ENCODE results near the gene HRH2.

The HRH2 gene

DNA sequence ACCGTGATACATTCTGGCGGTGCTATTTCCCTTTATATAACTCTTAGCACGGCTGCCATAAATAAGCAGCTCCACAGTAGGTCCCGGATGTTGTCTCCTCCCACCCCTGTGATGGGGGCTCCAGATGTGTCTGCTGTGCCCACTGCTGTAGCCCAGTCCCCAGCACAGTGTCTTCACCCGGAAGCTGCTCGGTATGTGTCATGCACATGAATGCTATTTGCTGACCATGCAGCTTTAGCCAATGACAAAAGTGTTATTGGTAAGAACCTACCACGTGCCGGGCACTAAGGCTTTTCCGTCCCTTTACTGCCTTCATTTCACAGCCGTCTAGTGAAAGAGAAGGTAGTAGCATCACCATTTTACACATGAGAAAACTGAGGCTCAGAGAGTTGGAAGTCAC lies 20.2 kb downstream of the HRH2 start:
- no peak for DNase-seq

DNA sequence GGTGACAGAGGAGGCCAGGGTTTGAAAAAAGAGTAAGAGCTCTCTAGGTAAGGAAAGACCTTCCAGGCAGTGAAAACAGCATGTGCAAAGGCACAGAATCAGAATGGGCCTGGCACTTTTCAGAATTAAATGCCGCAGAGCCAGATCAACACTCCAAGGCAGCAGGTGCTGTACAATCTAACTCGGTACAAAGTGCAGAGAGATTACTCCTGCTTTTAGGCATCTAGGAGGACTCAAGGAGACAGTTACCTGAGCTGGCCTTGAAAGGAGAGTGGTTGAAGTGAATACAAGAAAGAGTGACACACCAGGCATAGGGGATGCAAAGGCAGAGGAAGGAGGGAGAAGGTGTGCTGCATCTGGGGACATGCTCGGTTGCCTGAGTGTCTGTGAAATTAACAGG lies 21.5 kb downstream of the HRH2 start:
- DNase-seq = no peak

- no peak for DNase-seq
Measured at GRCh38 chr5:175680020-175680419, 22.1 kb downstream of the HRH2 start.

DNA sequence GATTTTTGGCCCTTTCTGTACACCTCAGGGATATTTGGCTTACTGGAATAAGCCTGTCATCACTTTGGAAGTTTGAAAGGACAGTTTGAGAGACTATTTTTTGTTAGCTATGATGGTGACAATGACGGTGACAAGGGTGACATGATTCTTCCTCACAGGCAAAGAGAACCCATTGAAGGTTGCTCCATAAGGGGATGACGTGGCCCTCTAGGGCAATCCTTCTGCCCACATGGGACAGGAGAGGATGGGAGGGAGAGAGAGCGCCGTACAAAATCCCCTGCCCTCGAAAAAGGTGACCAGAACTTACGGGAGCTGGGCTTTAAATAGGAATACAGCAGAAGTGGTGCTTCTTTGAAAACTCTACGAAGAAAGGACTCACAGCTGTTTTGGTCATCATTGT lies 22.6 kb downstream of the HRH2 start:
- no peak for DNase-seq

- no peak for DNase-seq
Measured at GRCh38 chr5:175681045-175681967, 23.4 kb downstream of the HRH2 start.

DNA sequence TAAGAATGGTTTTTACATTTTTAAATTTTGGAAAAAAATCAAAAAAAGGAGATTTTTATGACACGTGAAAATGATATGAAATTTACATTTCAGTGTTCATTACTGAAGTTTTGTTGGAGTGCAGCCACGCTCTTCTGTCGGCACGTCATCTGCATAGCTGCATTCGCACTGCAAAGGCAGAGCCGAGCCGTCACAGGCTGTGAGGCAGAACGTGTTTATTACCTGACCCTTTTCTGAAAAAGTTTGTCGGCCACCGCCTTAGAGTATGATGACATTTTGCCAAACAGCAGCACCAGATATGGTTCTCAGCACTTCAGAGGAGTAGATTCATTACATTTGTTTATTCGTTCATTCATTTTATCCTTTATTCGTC lies 24.1 kb downstream of the HRH2 start:
- no peak for DNase-seq

DNA sequence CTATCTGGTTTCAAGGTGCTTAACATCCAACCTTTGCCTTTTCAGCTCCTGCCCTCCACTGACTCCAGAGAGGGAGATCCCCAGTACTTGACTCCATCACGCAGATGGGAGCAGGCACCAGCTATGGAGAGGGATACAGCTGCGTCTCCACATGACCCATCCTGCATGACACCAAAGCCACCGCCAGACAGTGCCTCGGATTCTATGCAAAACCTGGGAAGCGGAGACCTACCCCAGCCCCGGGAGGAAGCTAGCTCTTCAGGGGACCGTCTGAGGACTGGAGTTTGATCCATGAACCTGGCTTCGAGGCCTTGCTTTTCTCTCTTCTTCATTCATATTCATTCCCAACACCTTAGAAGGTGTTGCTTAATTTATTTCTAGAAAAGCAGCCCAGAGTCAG lies 24.8 kb downstream of the HRH2 start:
- DNase-seq = no peak

DNA sequence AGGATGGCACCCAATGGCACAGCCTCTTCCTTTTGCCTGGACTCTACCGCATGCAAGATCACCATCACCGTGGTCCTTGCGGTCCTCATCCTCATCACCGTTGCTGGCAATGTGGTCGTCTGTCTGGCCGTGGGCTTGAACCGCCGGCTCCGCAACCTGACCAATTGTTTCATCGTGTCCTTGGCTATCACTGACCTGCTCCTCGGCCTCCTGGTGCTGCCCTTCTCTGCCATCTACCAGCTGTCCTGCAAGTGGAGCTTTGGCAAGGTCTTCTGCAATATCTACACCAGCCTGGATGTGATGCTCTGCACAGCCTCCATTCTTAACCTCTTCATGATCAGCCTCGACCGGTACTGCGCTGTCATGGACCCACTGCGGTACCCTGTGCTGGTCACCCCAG lies 25.4 kb downstream of the HRH2 start:
- DNase-seq = no peak

- no peak for DNase-seq
Measured at GRCh38 chr5:175683921-175684320, 26.1 kb downstream of the HRH2 start.

DNA sequence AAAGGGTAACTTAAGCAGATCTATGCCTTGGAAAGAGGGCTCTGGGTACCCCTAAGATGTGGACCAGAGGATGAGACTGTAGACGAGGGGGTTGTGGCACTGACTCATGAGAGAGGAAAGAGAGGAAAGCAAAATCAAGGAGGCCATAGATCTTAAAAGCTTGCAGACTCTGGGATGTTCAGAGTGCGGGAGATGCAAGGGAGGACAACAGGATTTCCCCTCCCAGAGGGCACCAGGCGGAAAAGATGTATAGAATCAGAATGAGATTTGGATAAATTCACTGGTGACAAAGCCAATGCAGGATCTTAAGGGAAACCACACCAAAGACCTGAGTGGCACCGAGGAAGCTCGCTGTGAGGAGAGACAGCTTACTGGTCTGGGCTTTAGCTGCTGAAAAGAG lies 27.1 kb downstream of the HRH2 start:
- no peak for DNase-seq

DNA sequence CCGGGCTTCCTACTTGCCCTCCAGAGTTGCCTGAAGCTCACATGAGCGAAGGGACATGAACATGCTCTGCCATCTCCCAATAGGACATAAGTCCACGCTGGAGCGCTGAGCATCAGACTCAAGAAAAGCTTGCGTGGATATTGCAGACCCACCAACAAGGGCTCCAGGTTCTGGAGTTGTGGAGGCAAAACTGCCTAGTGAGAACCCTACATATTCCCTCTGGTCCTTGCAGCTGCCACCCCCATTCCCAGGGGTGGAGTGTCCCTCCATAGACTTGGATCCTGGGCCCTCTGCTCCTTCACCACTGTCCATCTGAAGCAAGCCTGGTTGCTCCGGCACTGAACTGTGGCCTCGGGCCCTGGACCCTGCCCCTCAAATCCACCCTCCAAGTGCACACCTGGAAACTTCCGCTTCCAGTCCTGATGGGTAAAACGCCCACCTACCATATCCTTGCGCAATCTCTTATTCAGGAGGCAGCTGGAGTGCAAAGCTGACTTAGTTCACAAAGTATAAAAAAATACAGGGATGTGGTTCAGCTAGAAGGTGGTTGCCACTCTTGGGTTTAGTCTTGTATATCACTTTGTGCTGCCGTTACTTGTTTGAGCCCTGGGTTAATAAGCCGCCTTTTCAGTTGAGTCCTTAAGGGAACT lies 28.0 kb downstream of the HRH2 start:
- no peak for DNase-seq

DNA sequence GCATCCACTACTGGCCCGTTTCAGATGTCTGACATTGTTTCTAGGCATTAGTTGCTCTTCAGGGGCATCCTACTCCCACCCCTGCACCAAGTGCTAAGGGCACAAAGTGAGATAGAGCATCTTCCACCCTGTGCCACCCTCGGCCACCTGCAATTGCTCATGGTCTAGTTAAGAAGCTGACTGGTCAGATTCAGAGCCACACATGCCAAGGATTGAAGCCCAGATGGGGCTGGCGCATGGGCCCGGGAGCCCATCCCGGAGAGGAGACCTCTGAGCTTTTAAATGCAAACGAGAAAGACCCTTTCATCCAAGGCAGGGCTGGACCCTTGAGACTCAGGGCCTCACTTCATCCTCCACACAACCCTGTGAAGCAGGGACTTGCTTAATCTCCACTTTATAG lies 28.5 kb downstream of the HRH2 start:
- DNase-seq = no peak

DNA sequence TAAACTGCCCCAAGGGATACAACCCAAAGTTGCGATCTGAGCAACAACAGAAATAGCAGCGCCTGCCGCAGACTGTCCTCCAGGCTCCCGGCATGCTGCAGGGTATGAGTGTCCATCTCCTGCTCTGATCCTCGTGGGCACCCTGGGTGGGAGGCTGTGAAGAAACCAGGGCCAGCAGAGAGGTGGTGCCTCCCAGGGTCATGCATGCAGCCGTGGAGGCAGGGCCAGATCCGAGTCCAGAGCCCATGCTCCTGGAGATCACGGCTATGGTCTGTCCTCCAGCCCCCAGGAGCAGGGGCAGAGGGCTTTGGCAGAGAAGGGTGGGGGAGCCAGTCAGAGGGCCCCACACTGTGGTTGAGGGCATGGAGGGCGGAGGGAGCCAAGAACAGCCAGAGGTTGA lies 29.0 kb downstream of the HRH2 start:
- DNase-seq = no peak

DNA sequence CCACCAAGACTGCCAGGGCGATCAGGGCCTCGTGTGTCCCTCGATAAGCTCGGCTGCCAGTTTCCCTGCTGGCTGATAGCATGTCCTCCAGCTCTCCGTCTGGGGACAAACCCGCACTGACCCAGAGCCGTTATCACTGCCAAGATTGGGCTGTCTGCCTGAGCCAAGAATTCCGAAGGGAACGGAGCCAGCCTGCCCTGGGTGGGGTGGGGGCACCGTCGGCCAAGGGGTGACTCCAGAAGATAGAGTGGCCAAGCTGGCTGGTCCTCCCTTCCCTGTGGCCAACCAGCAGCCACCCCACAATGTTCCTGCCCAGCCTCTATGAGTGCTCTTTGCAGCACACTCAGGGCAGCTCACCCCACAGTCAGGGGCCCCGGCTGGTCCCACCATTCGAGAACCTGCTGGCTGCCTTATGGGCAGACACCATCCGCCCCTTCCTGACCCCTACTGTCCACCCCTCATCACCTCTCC lies 29.4 kb downstream of the HRH2 start:
- DNase-seq = no peak

- DNase-seq = no peak
Measured at GRCh38 chr5:175688352-175689146, 30.7 kb downstream of the HRH2 start.

- DNase-seq = no peak
Measured at GRCh38 chr5:175689147-175689991, 31.5 kb downstream of the HRH2 start.

DNA sequence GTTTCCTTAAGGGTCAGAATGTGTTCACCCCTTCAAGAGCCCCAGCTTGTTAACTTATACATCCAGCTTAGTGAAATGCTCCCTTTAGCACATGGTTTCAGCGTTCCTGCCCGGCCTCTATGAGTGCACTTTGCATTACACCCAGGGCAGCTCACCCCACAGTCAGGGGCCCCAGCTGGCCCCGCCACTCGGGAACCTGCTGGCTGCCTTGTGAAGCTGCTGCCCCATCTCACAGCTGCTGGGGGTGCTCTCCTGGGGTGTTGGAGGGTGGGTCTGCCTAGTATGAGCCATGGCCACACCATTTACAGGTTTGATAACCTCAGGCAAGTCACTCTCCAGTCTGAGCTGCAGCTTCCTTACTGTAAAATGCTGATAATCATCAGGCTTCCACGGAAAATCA lies 32.2 kb downstream of the HRH2 start:
- no peak for DNase-seq

- DNase-seq = no peak
Measured at GRCh38 chr5:175690586-175690985, 32.7 kb downstream of the HRH2 start.

- no peak for DNase-seq
Measured at GRCh38 chr5:175691761-175692160, 33.9 kb downstream of the HRH2 start.

GRCh38 chr5:175692235-175692995 lies 34.5 kb downstream of the HRH2 start:
- DNase-seq = no peak

DNA sequence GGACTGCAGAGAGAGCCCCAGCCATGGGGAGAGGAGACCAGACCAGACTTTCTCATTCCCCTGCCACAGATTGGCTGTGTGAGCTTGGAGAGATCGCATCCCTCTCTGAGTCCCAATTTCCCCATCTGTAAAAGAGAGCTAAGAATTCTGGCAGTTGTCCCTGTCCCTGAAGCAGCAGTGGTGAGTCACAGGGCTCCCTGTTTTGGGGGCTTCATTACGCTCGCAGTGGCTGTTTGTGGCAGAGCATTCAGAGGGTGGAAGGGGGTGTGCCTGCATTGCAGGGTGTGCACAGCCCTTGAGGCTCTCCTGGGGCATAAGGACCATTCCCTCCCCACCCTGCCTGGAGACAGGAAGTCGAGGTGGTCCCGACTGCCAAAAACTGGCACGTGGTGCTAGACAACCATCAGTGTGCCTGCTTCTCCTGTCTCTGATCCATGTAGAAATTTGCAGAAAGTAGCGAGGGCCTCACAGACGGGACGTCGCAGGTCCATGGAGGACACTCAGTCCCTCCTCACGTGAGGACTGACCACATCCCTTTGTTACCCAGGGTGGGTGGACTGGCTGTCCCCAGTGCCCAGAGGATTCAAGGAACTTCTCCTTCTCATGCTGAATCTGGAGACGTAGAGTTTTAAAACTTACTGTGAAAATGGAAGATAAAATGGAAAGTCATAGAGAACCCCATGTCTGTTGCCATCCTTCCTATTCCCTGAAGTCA lies 35.3 kb downstream of the HRH2 start:
- DNase-seq = no peak

Data from NCI-H1930 (cell line).